ENCODE measurements around the gene ERF. TPM values are rescaled to one million over a fixed set of nuclear protein-coding genes. Genes with fewer than 3 reads are reported as not detected.
"Not testable (repeated sequence)": the region's sequence is repeated elsewhere in the genome, so short reads cannot be mapped to it uniquely, and the experiment has no call there.

The ERF gene
- total RNA-seq, 2 donors from 2014 or later: 33.9 to 121 TPM

- intact Hi-C loops (cut with DNase I): no loop called here
- no peaks in the 10 kb centered on the region for H3K9me3 ChIP-seq
- TF ChIP-seq CTCF (IDR thresholded peaks at IDR 0.05): no peak
- TF ChIP-seq POLR2AphosphoS5 (IDR thresholded peaks at IDR 0.05): no peak
- no peak for TF ChIP-seq POLR2A (IDR thresholded peaks at IDR 0.05)
- H3K27ac ChIP-seq: no peak overlapping the region
- H3K36me3 ChIP-seq: no peaks in the 10 kb centered on the region
- no peak overlapping the region for H3K4me3 ChIP-seq
- no peaks in the 10 kb centered on the region for H3K4me1 ChIP-seq (replicated peaks)
- no peaks in the 10 kb centered on the region for H3K27me3 ChIP-seq (replicated peaks; ENCODE audit: insufficient read depth)
- DNase-seq (ENCODE audit: low spot score): no peak
- 93% methylated on average over 3 of the region's 3 CpGs for WGBS
Observed at GRCh38 chr19:42261763-42262162, 6.8 kb upstream of the ERF start.

- H3K9me3 ChIP-seq; H3K27ac ChIP-seq; H3K4me1 ChIP-seq (replicated peaks); H3K36me3 ChIP-seq; intact Hi-C loops (cut with DNase I); DNase-seq (ENCODE audit: low spot score); H3K27me3 ChIP-seq (replicated peaks; ENCODE audit: insufficient read depth); H3K4me3 ChIP-seq: not testable (repeated sequence)
- WGBS: 86% methylated on average over 3 of the region's 3 CpGs
Observed at GRCh38 chr19:42257842-42258241, 2.9 kb upstream of the ERF start.

- no peak for DNase-seq (ENCODE audit: low spot score)
- intact Hi-C loops (cut with DNase I): loop anchor here (1.0 kb wide), 1 partner anchor 12 kb away; no protein-coding TSS in a partner anchor
- 4% methylated on average over 38 of the region's 38 CpGs for WGBS
- H3K4me3 ChIP-seq: peak overlapping the region; percentile 98
- H3K27ac ChIP-seq: peak overlapping the region; percentile 98
- H3K9me3 ChIP-seq: no peaks in the 10 kb centered on the region
- no peaks in the 10 kb centered on the region for H3K36me3 ChIP-seq
- H3K4me1 ChIP-seq (replicated peaks): peaks cover 9% of the 10 kb centered on the region
- TF ChIP-seq CTCF (IDR thresholded peaks at IDR 0.05) (no peak), POLR2A (IDR thresholded peaks at IDR 0.05) (no peak), POLR2AphosphoS5 (IDR thresholded peaks at IDR 0.05) (peak; percentile 28)
- H3K27me3 ChIP-seq (replicated peaks; ENCODE audit: insufficient read depth): no peaks in the 10 kb centered on the region
Observed at GRCh38 chr19:42255766-42256745, 1.1 kb upstream of the ERF start.

GRCh38 chr19:42254089-42254849 lies 659 bp downstream of the ERF start:
- H3K36me3 ChIP-seq: no peaks in the 10 kb centered on the region
- 0% methylated on average over 33 of the region's 70 CpGs for WGBS
- no peaks in the 10 kb centered on the region for H3K27me3 ChIP-seq (replicated peaks; ENCODE audit: insufficient read depth)
- peak overlapping the region; percentile 98 for H3K4me3 ChIP-seq
- H3K9me3 ChIP-seq: no peaks in the 10 kb centered on the region
- peak overlapping the region; percentile 98 for H3K27ac ChIP-seq
- intact Hi-C loops (cut with DNase I): loop anchor here (1.0 kb wide), 1 partner anchor 30 kb away; no protein-coding TSS in a partner anchor
- TF ChIP-seq CTCF (IDR thresholded peaks at IDR 0.05) (peak in 1 of 4 experiments; percentile 9), POLR2AphosphoS5 (IDR thresholded peaks at IDR 0.05) (peak; percentile 54), POLR2A (IDR thresholded peaks at IDR 0.05) (no peak)
- DNase-seq (ENCODE audit: low spot score): peak; percentile 75
- peaks cover 14% of the 10 kb centered on the region for H3K4me1 ChIP-seq (replicated peaks)
